Psoas muscle (tissue), 8 donors: ENCODE data around the gene BCL11A. TPM values are rescaled to one million over a fixed set of nuclear protein-coding genes. Genes with fewer than 3 reads are reported as not detected.

Experiments used
- ATAC-seq, 4 donors: fragments of 200-7000 bp; cut with Tn5 transposase; one replicate each; pipeline ENCODE4 v1.9.1; 2020; ENCODE audit warnings: moderate library complexity in 3 of 4, mild to moderate bottlenecking in 2 of 4
- DNase-seq, 2 donors: peaks; one replicate each; pipeline ENCODE4 v3.0.0-alpha.2; 2020
- H3K27ac ChIP-seq: fragments of 200-600 bp; one replicate; pipeline ENCODE4 v1.8.0; 2022
- H3K27me3 ChIP-seq, 3 donors: fragments of 200-600 bp in 1 of 3; one replicate each; pipeline versions ENCODE4 v1.6.1 to v1.8.0; 2013 to 2022; ENCODE audit warnings: low read length in 2 of 3, mild to moderate bottlenecking in 2 of 3, moderate library complexity in 1 of 3; ENCODE audit not compliant: insufficient read depth in 3 of 3
- H3K36me3 ChIP-seq, 2 donors: fragments of 200-600 bp in 1 of 2; one replicate each; pipeline versions ENCODE4 v1.6.1 to v1.8.0; 2013 to 2022; ENCODE audit warnings: low read depth in 1 of 2, mild to moderate bottlenecking in 1 of 2, moderate library complexity in 1 of 2; ENCODE audit not compliant: insufficient read depth in 1 of 2
- H3K4me1 ChIP-seq: fragments of 200-600 bp; one replicate; pipeline ENCODE4 v1.8.0; 2022
- H3K4me3 ChIP-seq: fragments of 200-600 bp; one replicate; pipeline ENCODE4 v1.8.0; 2022; ENCODE audit warnings: mild to moderate bottlenecking
- H3K9me3 ChIP-seq: fragments of 200-600 bp; one replicate; pipeline ENCODE4 v1.8.0; 2022
- CTCF ChIP-seq: fragments of 200-600 bp; IDR thresholded peaks from one replicate; pipeline ENCODE4 v1.8.0; 2022; ENCODE audit warnings: antibody characterized with exemption
- WGBS, 3 donors: extraction: QIAGEN DNeasy Blood & Tissue Kit; methylation state at CpG; one replicate each; pipeline versions ENCODE4 v1.1.6 to v1.1.7; 2013; 5-methylcytosine and 5-hydroxymethylcytosine counted together
- intact Hi-C, 2 donors: fragments of 100-400 bp; cut with DNase I; formaldehyde crosslinking; loops; one replicate each; pipeline versions ENCODE4 v1.11.0 to v1.14.2; 2022
- polyA plus RNA-seq, 3 donors: library from polyadenylated mRNA; stranded (reverse); fragments of 200-250 nt; gene quantifications; one replicate each; pipeline ENCODE4 v1.2.3, GENCODE V29; 2013
- total RNA-seq, 4 donors: library from RNA; stranded (reverse); fragmentation: NEBNext Ultra II Directional in 2 of 4; extraction: Animal tissue kit (Norgen Biotek cat#: 25700) in 2 of 4; gene quantifications; one replicate each; pipeline versions ENCODE4 v1.2.1 to v1.2.4, GENCODE V29; 2021 to 2023
- donor health status: healthy with polysubstance abuse.
- donor health status: DM: no; HTN: no; CAD: no; lungs with moderate emphysema.
- donor health status: Bipolar disorder and iron deficiency.
- donor health status: healthy.
- donor health status: DM: yes; HTN: yes; CAD: no.
- donor health status: DM: no; HTN: no; CAD: no.
- donor health status: DM: no; HTN: no; CAD: no.
- donor health status: DM: yes; HTN: yes; CAD: no.

Gene BCL11A
- total and polyA plus RNA-seq, 7 donors: 0.01 to 0.66 (median 0.39) TPM; not detected in 1

GRCh38 chr2:60410456-60411146 lies 142.9 kb downstream of the BCL11A start:
- no peaks in the 10 kb centered on the region for H3K4me1 ChIP-seq
- DNase-seq (no peak), ATAC-seq (no peak)
- no peak for TF ChIP-seq CTCF
- H3K27me3 ChIP-seq: no peaks in the 10 kb centered on the region
- intact Hi-C loops: no loop called here
- H3K27ac ChIP-seq: no peak overlapping the region
- H3K9me3 ChIP-seq: no peaks in the 10 kb centered on the region
- no peak overlapping the region for H3K4me3 ChIP-seq
- WGBS, 3 donors: 62 to 75% (median 73%) methylated on average over 17 of the region's 17 CpGs
- H3K36me3 ChIP-seq: no peaks in the 10 kb centered on the region

- ATAC-seq (no peak), DNase-seq (no peak)
- Histone ChIP-seq H3K27ac (no peak overlapping the region), H3K36me3 (no peaks in the 10 kb centered on the region), H3K4me3 (no peak overlapping the region), H3K27me3 (peaks cover 0 to 1% (median 0%) of the 10 kb centered on the region in 3 donors), H3K4me1 (no peaks in the 10 kb centered on the region), H3K9me3 (no peaks in the 10 kb centered on the region)
- intact Hi-C loops: no loop called here
- no peak for TF ChIP-seq CTCF
- WGBS, 3 donors: 82 to 90% (median 84%) methylated on average over 8 of the region's 8 CpGs
Observed at GRCh38 chr2:60409531-60409871, 144.0 kb downstream of the BCL11A start.

GRCh38 chr2:60408811-60409530 lies 144.5 kb downstream of the BCL11A start:
- intact Hi-C loops: no loop called here
- no peak for TF ChIP-seq CTCF
- ATAC-seq (no peak), DNase-seq (no peak)
- peaks cover 0 to 1% (median 0%) of the 10 kb centered on the region in 3 donors for H3K27me3 ChIP-seq
- H3K9me3 ChIP-seq: no peaks in the 10 kb centered on the region
- H3K4me3 ChIP-seq: no peak overlapping the region
- WGBS, 3 donors: 84 to 89% (median 88%) methylated on average over 8 of the region's 8 CpGs
- no peaks in the 10 kb centered on the region for H3K36me3 ChIP-seq
- no peak overlapping the region for H3K27ac ChIP-seq
- H3K4me1 ChIP-seq: no peaks in the 10 kb centered on the region

GRCh38 chr2:60408207-60408606 lies 145.2 kb downstream of the BCL11A start:
- H3K4me1 ChIP-seq: no peaks in the 10 kb centered on the region
- DNase-seq (no peak), ATAC-seq (no peak)
- H3K9me3 ChIP-seq: no peaks in the 10 kb centered on the region
- TF ChIP-seq CTCF: no peak
- no peak overlapping the region for H3K27ac ChIP-seq
- WGBS, 3 donors: 96 to 100% (median 98%) methylated on average over 1 of the region's 1 CpG
- no peaks in the 10 kb centered on the region for H3K36me3 ChIP-seq
- H3K4me3 ChIP-seq: no peak overlapping the region
- intact Hi-C loops: no loop called here
- H3K27me3 ChIP-seq: peaks cover 0 to 1% (median 0%) of the 10 kb centered on the region in 3 donors
